Measurements from ENCODE around the gene FBXO28.

Gene FBXO28

GRCh38 chr1:224183591-224184312, 69.8 kb downstream of the FBXO28 start:
- Histone ChIP-seq H3K9ac (peak overlapping the region; percentile 88 to 98 (median 96)), H3K36me3 (peaks cover 27 to 41% (median 35%) of the 10 kb centered on the region in 11 experiments), H3K4me1 (peaks cover 36 to 49% (median 40%) of the 10 kb centered on the region in 10 experiments), H3K4me3 (peak overlapping the region; percentile 84 to 98 (median 92)), H3K4me2 (peak overlapping the region; percentile 70 to 94 (median 92)), H3K27ac (peak overlapping the region; percentile 84 to 97 (median 93)), H4K20me1 (peaks cover 30 to 55% (median 44%) of the 10 kb centered on the region in 11 experiments; a peak in 21 of 22 replicates), H3K27me3 (no peaks in the 10 kb centered on the region), H3K9me3 (replicated peaks in 1 of 11) (peaks cover 0 to 16% (median 13%) of the 10 kb centered on the region in 11 experiments; a peak in 17 of 22 replicates)
- no peak for TF ChIP-seq Cebpa-rat (IDR thresholded peaks at IDR 0.05)

- peaks cover 30 to 44% (median 35%) of the 10 kb centered on the region in 10 experiments for H3K4me1 ChIP-seq
- peak overlapping the region in 1 of 11 experiments; percentile 88; a peak in 1 of 22 replicates for H3K27ac ChIP-seq
- H3K4me2 ChIP-seq, result peak overlapping the region; percentile 70 to 94 (median 92)
- no peaks in the 10 kb centered on the region for H3K27me3 ChIP-seq
- peaks cover 35 to 56% (median 44%) of the 10 kb centered on the region in 11 experiments for H3K36me3 ChIP-seq
- H3K9me3 ChIP-seq (replicated peaks in 1 of 11), result peaks cover 0 to 16% (median 13%) of the 10 kb centered on the region in 11 experiments; a peak in 17 of 22 replicates
- H4K20me1 ChIP-seq, result peaks cover 42 to 70% (median 59%) of the 10 kb centered on the region in 11 experiments; a peak in 21 of 22 replicates
- H3K9ac ChIP-seq, result peak overlapping the region in 9 of 11 experiments; percentile 16 to 97 (median 91); a peak in 10 of 22 replicates
- TF ChIP-seq Cebpa-rat (IDR thresholded peaks at IDR 0.05), result no peak
- H3K4me3 ChIP-seq, result peak overlapping the region in 7 of 10 experiments; percentile 84 to 98 (median 87); a peak in 8 of 20 replicates
Observed at GRCh38 chr1:224185208-224185607, 71.3 kb downstream of the FBXO28 start.

- no peak overlapping the region for H3K4me2 ChIP-seq
- peaks cover 49 to 96% (median 83%) of the 10 kb centered on the region in 11 experiments; a peak in 21 of 22 replicates for H4K20me1 ChIP-seq
- peaks cover 15 to 49% (median 22%) of the 10 kb centered on the region in 10 experiments for H3K4me1 ChIP-seq
- TF ChIP-seq Cebpa-rat (IDR thresholded peaks at IDR 0.05), result no peak
- peaks cover 0 to 16% (median 13%) of the 10 kb centered on the region in 11 experiments; a peak in 17 of 22 replicates for H3K9me3 ChIP-seq (replicated peaks in 1 of 11)
- H3K27me3 ChIP-seq, result no peaks in the 10 kb centered on the region
- no peak overlapping the region for H3K27ac ChIP-seq
- no peak overlapping the region for H3K4me3 ChIP-seq
- no peak overlapping the region for H3K9ac ChIP-seq
- H3K36me3 ChIP-seq, result peaks cover 66 to 87% (median 74%) of the 10 kb centered on the region in 11 experiments
Observed at GRCh38 chr1:224188286-224188685, 74.4 kb downstream of the FBXO28 start.

GRCh38 chr1:224189561-224189960, 75.7 kb downstream of the FBXO28 start:
- Histone ChIP-seq H4K20me1 (peaks cover 48 to 92% (median 77%) of the 10 kb centered on the region in 11 experiments; a peak in 21 of 22 replicates), H3K4me2 (no peak overlapping the region), H3K27me3 (no peaks in the 10 kb centered on the region), H3K9ac (no peak overlapping the region), H3K36me3 (peaks cover 78 to 99% (median 87%) of the 10 kb centered on the region in 11 experiments), H3K4me1 (peaks cover 10 to 46% (median 18%) of the 10 kb centered on the region in 10 experiments), H3K4me3 (no peak overlapping the region), H3K9me3 (replicated peaks in 1 of 11) (peaks cover 0 to 16% (median 13%) of the 10 kb centered on the region in 11 experiments; a peak in 17 of 22 replicates), H3K27ac (no peak overlapping the region)
- no peak for TF ChIP-seq Cebpa-rat (IDR thresholded peaks at IDR 0.05)

GRCh38 chr1:224192082-224192788, 78.3 kb downstream of the FBXO28 start:
- H4K20me1 ChIP-seq, result peaks cover 29 to 76% (median 50%) of the 10 kb centered on the region in 11 experiments; a peak in 19 of 22 replicates
- H3K9ac ChIP-seq, result no peak overlapping the region
- H3K4me3 ChIP-seq, result no peak overlapping the region
- H3K9me3 ChIP-seq (replicated peaks in 1 of 11), result peaks cover 0 to 14% (median 12%) of the 10 kb centered on the region in 11 experiments; a peak in 17 of 22 replicates
- peaks cover 0 to 48% (median 5%) of the 10 kb centered on the region in 10 experiments; a peak in 9 of 20 replicates for H3K4me1 ChIP-seq
- H3K27me3 ChIP-seq, result no peaks in the 10 kb centered on the region
- peaks cover 65 to 87% (median 75%) of the 10 kb centered on the region in 11 experiments for H3K36me3 ChIP-seq
- TF ChIP-seq Cebpa-rat (IDR thresholded peaks at IDR 0.05), result no peak
- peak overlapping the region in 1 of 11 experiments; percentile 16; a peak in 1 of 22 replicates for H3K4me2 ChIP-seq
- H3K27ac ChIP-seq, result no peak overlapping the region

- no peak for TF ChIP-seq Cebpa-rat (IDR thresholded peaks at IDR 0.05)
- Histone ChIP-seq H3K9me3 (replicated peaks in 1 of 11) (peaks cover 0 to 1% (median 0%) of the 10 kb centered on the region in 11 experiments; a peak in 3 of 22 replicates), H3K9ac (no peak overlapping the region), H3K27ac (no peak overlapping the region), H3K36me3 (peaks cover 52 to 75% (median 63%) of the 10 kb centered on the region in 11 experiments), H3K27me3 (no peaks in the 10 kb centered on the region), H3K4me1 (peaks cover 0 to 45% (median 5%) of the 10 kb centered on the region in 10 experiments; a peak in 9 of 20 replicates), H3K4me2 (no peak overlapping the region), H3K4me3 (no peak overlapping the region), H4K20me1 (peaks cover 22 to 64% (median 38%) of the 10 kb centered on the region in 11 experiments; a peak in 19 of 22 replicates)
Observed at GRCh38 chr1:224193319-224193966, 79.5 kb downstream of the FBXO28 start.

GRCh38 chr1:224196813-224197600, 83.1 kb downstream of the FBXO28 start:
- Histone ChIP-seq H3K9me3 (replicated peaks in 1 of 11) (no peaks in the 10 kb centered on the region), H4K20me1 (peaks cover 0 to 28% (median 6%) of the 10 kb centered on the region in 11 experiments; a peak in 13 of 22 replicates)

More at GRCh38 chr1:224196813-224197600, 83.1 kb downstream of the FBXO28 start:
- peaks cover 0 to 42% (median 5%) of the 10 kb centered on the region in 10 experiments; a peak in 9 of 20 replicates for H3K4me1 ChIP-seq
- H3K27ac ChIP-seq, result no peak overlapping the region
- H3K4me3 ChIP-seq, result no peak overlapping the region
- no peak overlapping the region for H3K9ac ChIP-seq
- H3K4me2 ChIP-seq, result peak overlapping the region in 4 of 11 experiments; percentile 4 to 67 (median 39); a peak in 5 of 22 replicates
- TF ChIP-seq Cebpa-rat (IDR thresholded peaks at IDR 0.05), result no peak
- no peaks in the 10 kb centered on the region for H3K27me3 ChIP-seq
- peaks cover 26 to 40% (median 34%) of the 10 kb centered on the region in 11 experiments for H3K36me3 ChIP-seq

All from BLaER1 treated with 17β-estradiol and CSF1 and Interleukin-3, amounts not matched to agents 10 nM and 100 nM (cell line).